GM23248 (cell line): ENCODE results near the gene CEP41. TPM values are rescaled to one million over a fixed set of nuclear protein-coding genes. Genes with fewer than 3 reads are reported as not detected.
"Not testable (repeated sequence)": the region's sequence is repeated elsewhere in the genome, so short reads cannot be mapped to it uniquely, and the experiment has no call there.

ENCODE experiments used
- DNase-seq: peaks from one replicate; pipeline ENCODE4 v3.0.0-alpha.2; 2015
- H2AFZ ChIP-seq: fragments of 200-600 bp; sonication (generic); 2 replicates; pipeline ENCODE4 v1.6.1; 2016; ENCODE audit warnings: antibody characterized with exemption
- H3F3A ChIP-seq: fragments of 200-600 bp; sonication (generic); 2 replicates; pipeline ENCODE4 v1.6.1; 2016; ENCODE audit warnings: mild to moderate bottlenecking, antibody characterized with exemption, mixed run types; ENCODE audit not compliant: insufficient read depth
- H3K27ac ChIP-seq: fragments of 200-600 bp; sonication (generic); 2 replicates; pipeline ENCODE4 v1.5.1; 2016; ENCODE audit warnings: mild to moderate bottlenecking
- H3K27me3 ChIP-seq: fragments of 200-600 bp; sonication (generic); replicated peaks from 2 replicates; pipeline ENCODE4 v1.6.1; 2016; ENCODE audit warnings: mild to moderate bottlenecking; ENCODE audit not compliant: insufficient read depth
- H3K36me3 ChIP-seq: fragments of 200-600 bp; sonication (generic); 2 replicates; pipeline ENCODE4 v1.6.1; 2016; ENCODE audit warnings: low read depth, mild to moderate bottlenecking
- H3K4me1 ChIP-seq: fragments of 200-600 bp; sonication (generic); 2 replicates; pipeline ENCODE4 v1.6.1; 2016; ENCODE audit warnings: mild to moderate bottlenecking; ENCODE audit not compliant: insufficient read depth
- H3K4me2 ChIP-seq: fragments of 200-600 bp; sonication (generic); one replicate; pipeline ENCODE4 v1.6.1; 2016; ENCODE audit warnings: mild to moderate bottlenecking; ENCODE audit not compliant: unreplicated experiment
- H3K4me3 ChIP-seq: fragments of 200-600 bp; sonication (generic); 2 replicates; pipeline ENCODE4 v1.5.1; 2016; ENCODE audit warnings: mild to moderate bottlenecking
- H3K79me2 ChIP-seq: fragments of 200-600 bp; sonication (generic); 2 replicates; pipeline ENCODE4 v1.6.1; 2016; ENCODE audit warnings: mild to moderate bottlenecking; ENCODE audit not compliant: insufficient read depth
- H3K9ac ChIP-seq: fragments of 200-600 bp; sonication (generic); 2 replicates; pipeline ENCODE4 v1.6.1; 2016; ENCODE audit warnings: mild to moderate bottlenecking
- H3K9me2 ChIP-seq: fragments of 200-600 bp; sonication (generic); 2 replicates; pipeline ENCODE4 v1.6.1; 2016; ENCODE audit warnings: mixed run types, mild to moderate bottlenecking, moderate library complexity; ENCODE audit not compliant: insufficient read depth
- H3K9me3 ChIP-seq: fragments of 200-600 bp; sonication (generic); one replicate; pipeline ENCODE4 v1.6.1; 2017; ENCODE audit warnings: low read depth
- H4K20me1 ChIP-seq: fragments of 200-600 bp; sonication (generic); 2 replicates; pipeline ENCODE4 v1.6.0; 2016; ENCODE audit not compliant: insufficient read depth
- EZH2 ChIP-seq: fragments of 200-600 bp; sonication (generic); IDR thresholded peaks from 2 replicates; pipeline ENCODE4 v1.6.1; 2018; ENCODE audit warnings: antibody characterized with exemption, mild to moderate bottlenecking; ENCODE audit not compliant: insufficient read depth, poor library complexity, severe bottlenecking
- EZH2phosphoT487 ChIP-seq: fragments of 200-600 bp; sonication (generic); IDR thresholded peaks from 2 replicates; pipeline ENCODE4 v1.6.1; 2018; ENCODE audit warnings: antibody characterized with exemption, moderate library complexity, mild to moderate bottlenecking, low read depth; ENCODE audit not compliant: insufficient read depth
- WGBS, 2 experiments: methylation state at CpG; one replicate each; pipeline ENCODE4 v1.1.6; 2015 to 2017; ENCODE audit warnings: low lambda C conversion rate in 2 of 2, low coverage in 1 of 2; ENCODE audit errors: missing lambda C conversion rate in 2 of 2; 5-methylcytosine and 5-hydroxymethylcytosine counted together
- in situ Hi-C: fragments of 300-500 bp; cut with MboI; formaldehyde crosslinking; loops from 2 replicates; pipeline ENCODE4 v1.15.0; 2020
- polyA plus RNA-seq: library from polyadenylated mRNA; unstranded; fragments of >200 nt; fragmentation: Nextera tagmentation; extraction: Ambion mirVana; gene quantifications from 2 replicates; pipeline ENCODE4 v1.2.1, GENCODE V29; 2016
- total RNA-seq: library from RNA; depleted of rRNA; stranded (reverse); fragments of >200 nt; shearing (Covaris generic); gene quantifications from 2 replicates; pipeline ENCODE4 v1.2.3, GENCODE V29; 2014

CEP41 gene
- total and polyA plus RNA-seq, 2 experiments from 2014 or later, result 18.3 to 32.3 TPM

- in situ Hi-C loops, result no loop called here
- Histone ChIP-seq H3K36me3 (no peaks in the 10 kb centered on the region), H2AFZ (no peak overlapping the region), H3K79me2 (no peaks in the 10 kb centered on the region), H3K9ac (no peak overlapping the region), H3K4me2 (no peak overlapping the region), H3K27ac (no peak overlapping the region), H3F3A (no peaks in the 10 kb centered on the region), H4K20me1 (no peaks in the 10 kb centered on the region), H3K4me1 (no peaks in the 10 kb centered on the region), H3K9me3 (no peaks in the 10 kb centered on the region), H3K4me3 (no peak overlapping the region), H3K9me2 (no peaks in the 10 kb centered on the region; the same call in 1 of the 2 replicates), H3K27me3 (no peaks in the 10 kb centered on the region)
- WGBS, 2 experiments, result 4% methylated on average over 2 of the region's 2 CpGs
- TF ChIP-seq EZH2phosphoT487, result no peak
- no peak for TF ChIP-seq EZH2
- no peak for DNase-seq
Measured at GRCh38 chr7:130458257-130458656, 17.4 kb upstream of the CEP41 start.

- Histone ChIP-seq H3K79me2 (no peaks in the 10 kb centered on the region), H3K4me2 (no peak overlapping the region), H3K9me2 (no peaks in the 10 kb centered on the region; the same call in 1 of the 2 replicates), H2AFZ (no peak overlapping the region), H3K9ac (no peak overlapping the region), H3K4me1 (no peaks in the 10 kb centered on the region), H4K20me1 (no peaks in the 10 kb centered on the region), H3K4me3 (no peak overlapping the region), H3K9me3 (no peaks in the 10 kb centered on the region), H3F3A (no peaks in the 10 kb centered on the region), H3K27me3 (no peaks in the 10 kb centered on the region), H3K27ac (no peak overlapping the region), H3K36me3 (no peaks in the 10 kb centered on the region)
- TF ChIP-seq EZH2, result no peak
- TF ChIP-seq EZH2phosphoT487, result no peak
- DNase-seq, result no peak
- in situ Hi-C loops, result no loop called here
- WGBS, 2 experiments, result 74 to 76% methylated on average over 2 of the region's 2 CpGs
Measured at GRCh38 chr7:130454959-130455358, 14.1 kb upstream of the CEP41 start.

GRCh38 chr7:130452951-130453350 lies 12.1 kb upstream of the CEP41 start:
- in situ Hi-C loops, result no loop called here
- no peaks in the 10 kb centered on the region for H4K20me1 ChIP-seq
- TF ChIP-seq EZH2, result no peak
- TF ChIP-seq EZH2phosphoT487, result no peak
- no peaks in the 10 kb centered on the region for H3K79me2 ChIP-seq
- no peaks in the 10 kb centered on the region for H3F3A ChIP-seq
- no peaks in the 10 kb centered on the region for H3K27me3 ChIP-seq
- WGBS, 2 experiments, result 47 to 60% methylated on average over 3 of the region's 3 CpGs
- no peaks in the 10 kb centered on the region for H3K9me3 ChIP-seq
- no peaks in the 10 kb centered on the region; the same call in 1 of the 2 replicates for H3K9me2 ChIP-seq
- H3K4me1 ChIP-seq, result no peaks in the 10 kb centered on the region
- H3K4me2 ChIP-seq, result no peak overlapping the region
- DNase-seq, result no peak
- no peak overlapping the region for H2AFZ ChIP-seq
- H3K9ac ChIP-seq, result no peak overlapping the region
- no peak overlapping the region for H3K27ac ChIP-seq
- no peaks in the 10 kb centered on the region for H3K36me3 ChIP-seq
- no peak overlapping the region for H3K4me3 ChIP-seq

- H3K4me1 ChIP-seq, H3K36me3 ChIP-seq, H3K79me2 ChIP-seq, H3K9me2 ChIP-seq, H4K20me1 ChIP-seq, H3K4me3 ChIP-seq, H3K9ac ChIP-seq, in situ Hi-C loops, H3K27ac ChIP-seq, H3K27me3 ChIP-seq, DNase-seq, H3K4me2 ChIP-seq, H3K9me3 ChIP-seq, H3F3A ChIP-seq, H2AFZ ChIP-seq: not testable (repeated sequence)
- WGBS, 2 experiments, result 84 to 89% methylated on average over 3 of the region's 3 CpGs
Measured at GRCh38 chr7:130451344-130451743, 10.5 kb upstream of the CEP41 start.

GRCh38 chr7:130446259-130446658 lies 5.4 kb upstream of the CEP41 start:
- 90 to 91% methylated on average over 3 of the region's 3 CpGs for WGBS, 2 experiments
- H3K9me3 ChIP-seq, result no peaks in the 10 kb centered on the region
- in situ Hi-C loops, result no loop called here

More at GRCh38 chr7:130446259-130446658, 5.4 kb upstream of the CEP41 start:
- H3F3A ChIP-seq, result no peaks in the 10 kb centered on the region
- peaks cover 17% of the 10 kb centered on the region for H3K4me1 ChIP-seq
- H3K4me2 ChIP-seq, result no peak overlapping the region
- H3K27ac ChIP-seq, result no peak overlapping the region
- no peaks in the 10 kb centered on the region for H3K9me2 ChIP-seq
- no peak overlapping the region for H3K4me3 ChIP-seq
- no peak overlapping the region for H3K9ac ChIP-seq
- no peaks in the 10 kb centered on the region for H3K36me3 ChIP-seq
- TF ChIP-seq EZH2phosphoT487 (no peak), EZH2 (no peak)
- H4K20me1 ChIP-seq, result no peaks in the 10 kb centered on the region
- H3K79me2 ChIP-seq, result no peaks in the 10 kb centered on the region
- H3K27me3 ChIP-seq, result no peaks in the 10 kb centered on the region
- no peak for DNase-seq
- H2AFZ ChIP-seq, result no peak overlapping the region
